Measurements from ENCODE around the gene ZDHHC19.

The ZDHHC19 gene

DNA sequence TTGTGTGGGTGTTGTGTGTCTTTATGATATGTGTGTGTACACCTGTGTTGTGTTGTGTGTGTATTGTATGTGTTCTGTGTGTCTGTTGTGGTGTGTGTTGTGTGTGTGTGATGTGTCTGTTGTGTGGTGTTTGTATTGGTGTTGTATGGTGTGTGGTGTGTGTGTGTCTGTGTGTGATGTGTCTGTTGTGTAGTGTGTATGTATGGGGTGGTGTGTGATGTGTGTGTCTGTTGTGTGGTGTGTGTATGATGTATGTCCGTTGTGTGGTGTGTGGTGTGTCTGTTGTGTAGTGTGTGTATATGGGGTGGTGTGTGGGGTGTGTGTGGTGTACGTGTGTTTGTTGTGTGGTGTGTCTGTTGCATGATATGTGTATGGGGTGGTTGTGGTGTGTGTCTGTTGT lies 46.6 kb downstream of the ZDHHC19 start:
- TF ChIP-seq, protein P1, sequence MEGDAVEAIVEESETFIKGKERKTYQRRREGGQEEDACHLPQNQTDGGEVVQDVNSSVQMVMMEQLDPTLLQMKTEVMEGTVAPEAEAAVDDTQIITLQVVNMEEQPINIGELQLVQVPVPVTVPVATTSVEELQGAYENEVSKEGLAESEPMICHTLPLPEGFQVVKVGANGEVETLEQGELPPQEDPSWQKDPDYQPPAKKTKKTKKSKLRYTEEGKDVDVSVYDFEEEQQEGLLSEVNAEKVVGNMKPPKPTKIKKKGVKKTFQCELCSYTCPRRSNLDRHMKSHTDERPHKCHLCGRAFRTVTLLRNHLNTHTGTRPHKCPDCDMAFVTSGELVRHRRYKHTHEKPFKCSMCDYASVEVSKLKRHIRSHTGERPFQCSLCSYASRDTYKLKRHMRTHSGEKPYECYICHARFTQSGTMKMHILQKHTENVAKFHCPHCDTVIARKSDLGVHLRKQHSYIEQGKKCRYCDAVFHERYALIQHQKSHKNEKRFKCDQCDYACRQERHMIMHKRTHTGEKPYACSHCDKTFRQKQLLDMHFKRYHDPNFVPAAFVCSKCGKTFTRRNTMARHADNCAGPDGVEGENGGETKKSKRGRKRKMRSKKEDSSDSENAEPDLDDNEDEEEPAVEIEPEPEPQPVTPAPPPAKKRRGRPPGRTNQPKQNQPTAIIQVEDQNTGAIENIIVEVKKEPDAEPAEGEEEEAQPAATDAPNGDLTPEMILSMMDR (conservative IDR thresholded peaks at IDR 0.05), result no peak
- H3K27ac ChIP-seq, result no peak overlapping the region

DNA sequence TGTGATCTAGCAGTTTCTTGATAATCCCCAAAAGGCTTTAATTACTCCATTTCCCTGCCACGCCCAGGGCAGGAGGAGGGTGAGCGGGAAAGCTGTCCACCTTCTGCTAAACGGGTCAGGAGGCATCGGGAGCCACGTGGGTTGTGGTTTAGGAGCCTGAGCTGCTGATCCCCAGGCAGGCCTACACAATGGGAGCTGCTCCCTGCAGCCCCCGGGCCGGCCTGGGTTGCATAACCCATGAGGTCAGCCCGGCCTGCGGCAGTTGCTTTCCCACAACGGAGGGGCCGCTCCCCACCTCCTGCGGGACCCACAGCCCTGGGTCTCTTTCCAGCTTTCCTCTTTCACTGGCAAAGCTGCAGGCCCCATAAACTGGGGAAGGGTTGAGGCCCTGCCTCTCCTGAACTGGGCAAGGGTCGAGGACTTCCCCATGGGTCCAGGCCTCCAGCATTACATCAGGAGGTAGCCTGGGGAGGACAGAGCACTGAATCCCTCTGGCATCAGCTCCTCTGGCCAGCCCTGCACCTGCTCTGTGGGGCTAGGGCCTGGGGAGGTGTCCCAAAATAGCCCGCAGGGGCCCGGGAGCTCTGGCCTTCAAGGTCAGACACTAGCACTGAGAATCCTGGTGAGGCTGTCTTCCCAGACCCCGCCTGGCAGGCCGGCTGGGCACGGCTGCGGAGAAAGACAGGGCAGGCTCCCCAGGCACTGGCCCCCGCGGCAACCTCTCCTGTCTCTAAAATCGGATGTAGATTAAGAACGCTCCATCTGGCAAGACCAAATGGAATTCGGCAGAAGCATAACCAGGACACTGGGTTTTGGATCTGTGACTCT lies 47.3 kb downstream of the ZDHHC19 start:
- H3K27ac ChIP-seq, result no peak overlapping the region
- TF ChIP-seq, protein P1 (conservative IDR thresholded peaks at IDR 0.05), result no peak

DNA sequence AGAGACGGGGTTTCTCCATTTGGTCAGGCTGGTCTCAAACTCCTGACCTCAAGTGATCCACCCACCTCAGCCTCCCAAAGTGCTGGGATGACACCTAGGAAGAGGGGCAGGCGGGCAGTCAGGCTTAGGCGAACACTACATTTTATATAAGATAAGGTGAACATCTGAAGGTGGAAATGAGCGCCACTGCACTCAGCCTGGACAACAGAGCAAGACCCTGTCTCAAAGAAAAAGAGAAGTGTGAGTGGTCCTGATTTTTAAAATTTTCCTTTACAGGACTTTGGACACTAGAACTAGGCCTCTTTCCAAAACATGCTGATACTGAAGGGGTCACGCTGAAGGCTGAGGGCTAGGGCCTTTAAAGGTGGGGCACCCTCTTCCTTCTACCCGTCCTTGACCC lies 48.0 kb downstream of the ZDHHC19 start:
- no peak overlapping the region for H3K27ac ChIP-seq
- TF ChIP-seq, protein P1 (conservative IDR thresholded peaks at IDR 0.05), result no peak

DNA sequence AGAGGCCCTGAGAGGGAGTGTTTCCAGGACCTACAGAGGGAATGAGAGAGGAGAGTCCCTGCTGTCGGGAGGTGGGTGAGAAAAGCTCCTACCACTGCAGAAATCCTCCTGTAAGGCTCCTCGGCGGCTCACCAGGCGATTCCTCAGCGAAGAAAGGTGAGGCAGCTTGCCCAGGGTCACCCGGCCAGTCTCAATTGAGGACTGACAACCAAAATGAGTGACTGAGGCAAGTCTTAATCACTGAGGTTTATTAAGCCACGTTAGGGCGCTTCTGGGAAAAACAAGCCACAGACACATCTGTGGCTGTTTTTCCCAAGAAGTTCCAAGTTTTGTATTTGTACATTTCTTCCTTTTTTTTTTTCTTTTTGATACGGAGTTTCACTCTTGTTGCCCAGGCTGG lies 48.5 kb downstream of the ZDHHC19 start:
- H3K27ac ChIP-seq, result no peak overlapping the region
- TF ChIP-seq, protein P1 (conservative IDR thresholded peaks at IDR 0.05), result no peak

DNA sequence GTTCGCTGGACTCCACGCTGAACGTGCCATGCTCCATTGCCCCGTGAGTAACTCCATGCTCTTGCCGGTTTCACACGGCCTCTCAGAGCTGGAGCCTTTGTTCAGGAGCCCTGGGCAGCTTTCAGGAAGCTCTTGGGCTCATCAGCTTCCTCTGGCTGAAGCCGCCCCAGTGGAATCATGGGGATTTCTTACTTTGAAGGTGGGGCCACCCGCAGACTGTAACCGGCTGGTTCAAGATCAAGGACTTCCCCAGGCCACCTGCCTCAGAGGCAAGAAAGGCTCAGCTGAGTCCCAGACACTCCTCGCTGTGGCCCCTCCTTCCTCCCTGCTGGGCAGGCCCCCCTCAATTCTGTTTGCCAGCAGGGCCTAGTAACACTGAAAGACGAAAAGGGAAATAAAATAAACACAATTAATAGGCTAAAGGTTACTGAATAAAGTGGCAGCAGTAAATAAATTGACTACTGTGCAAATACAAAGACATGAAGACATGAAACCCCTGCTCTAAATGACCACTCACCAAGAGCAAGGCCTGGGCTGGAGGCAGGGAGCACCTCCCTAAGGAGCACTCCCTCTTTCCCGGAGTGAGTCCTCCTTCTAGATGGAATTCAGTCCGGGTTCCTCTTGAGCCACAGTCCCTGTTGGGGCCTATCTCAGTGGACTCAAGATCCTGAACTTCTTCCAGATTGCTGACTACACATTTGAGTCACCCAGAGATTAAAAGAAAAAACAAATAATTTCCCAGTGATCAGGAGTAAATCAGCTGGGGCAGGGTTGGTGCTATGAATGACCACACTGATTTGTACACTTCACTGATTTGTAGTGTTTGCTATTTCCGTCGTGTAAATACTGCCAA lies 51.0 kb downstream of the ZDHHC19 start:
- peak overlapping the region; percentile 41 for H3K27ac ChIP-seq
- TF ChIP-seq, protein P1 (conservative IDR thresholded peaks at IDR 0.05), result no peak

DNA sequence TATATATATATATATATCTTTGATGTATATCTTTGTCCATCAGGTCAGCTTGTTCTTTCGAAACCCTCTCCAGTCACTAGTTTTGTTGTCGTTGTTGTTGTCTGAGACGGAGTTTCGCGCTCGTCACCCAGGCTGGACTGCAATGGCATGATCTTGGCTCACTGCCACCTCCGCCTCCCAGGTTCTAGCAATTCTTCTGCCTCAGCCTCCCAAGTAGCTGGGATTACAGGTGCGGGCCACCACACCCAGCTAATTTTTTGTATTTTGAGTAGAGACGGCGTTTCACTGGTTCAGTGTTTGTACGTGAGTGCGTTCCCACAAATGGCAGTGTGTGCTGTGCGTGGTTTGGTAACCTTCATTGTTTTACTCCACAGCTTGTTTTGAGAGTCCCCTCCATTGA lies 51.7 kb downstream of the ZDHHC19 start:
- TF ChIP-seq, protein P1 (conservative IDR thresholded peaks at IDR 0.05), result no peak
- no peak overlapping the region for H3K27ac ChIP-seq

DNA sequence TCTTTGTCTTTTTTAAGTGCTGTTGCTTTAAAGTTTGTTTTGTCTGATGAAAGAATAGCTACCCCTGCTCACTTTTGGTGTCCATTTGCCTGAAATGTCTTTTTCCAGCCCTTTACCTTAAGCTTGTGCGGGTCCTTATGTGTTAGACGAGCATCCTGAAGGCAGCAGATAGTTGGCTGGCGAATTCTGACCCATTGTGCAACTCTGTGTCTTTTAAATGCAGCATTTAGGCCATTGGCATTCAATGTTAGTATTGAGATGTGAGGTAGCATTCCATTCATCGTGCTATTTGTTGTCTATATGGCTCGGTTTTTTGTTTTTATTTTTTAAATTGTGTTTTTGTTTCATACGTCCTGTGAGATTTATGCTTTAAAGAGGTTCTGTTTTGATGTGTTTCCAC lies 55.0 kb downstream of the ZDHHC19 start:
- TF ChIP-seq, protein P1 (conservative IDR thresholded peaks at IDR 0.05), result no peak
- H3K27ac ChIP-seq, result no peak overlapping the region

Measured in VCaP (cell line).